ENCODE results near the gene C16orf54.
"Not testable (repeated sequence)": the region's sequence is repeated elsewhere in the genome, so short reads cannot be mapped to it uniquely, and the experiment has no call there.

C16orf54 gene

GRCh38 chr16:29767062-29767461, 21.3 kb upstream of the C16orf54 start:
- DNase-seq (ENCODE audit: low spot score) = no peak

GRCh38 chr16:29766571-29766970, 20.8 kb upstream of the C16orf54 start:
- DNase-seq (ENCODE audit: low spot score) = no peak

GRCh38 chr16:29765167-29766032, 19.6 kb upstream of the C16orf54 start:
- DNase-seq (ENCODE audit: low spot score) = no peak

- no peak for DNase-seq (ENCODE audit: low spot score)
These were observed 17.5 kb upstream of the C16orf54 start for GRCh38 chr16:29763326-29763725.

GRCh38 chr16:29761882-29762281, 16.1 kb upstream of the C16orf54 start:
- DNase-seq (ENCODE audit: low spot score) = no peak

- DNase-seq (ENCODE audit: low spot score) = not testable (repeated sequence)
These were observed 15.5 kb upstream of the C16orf54 start for GRCh38 chr16:29761280-29761651.

- DNase-seq (ENCODE audit: low spot score) = no peak
These were observed 14.9 kb upstream of the C16orf54 start for GRCh38 chr16:29760567-29761279.

GRCh38 chr16:29757950-29758466, 12.2 kb upstream of the C16orf54 start:
- no peak for DNase-seq (ENCODE audit: low spot score)

- DNase-seq (ENCODE audit: low spot score) = not testable (repeated sequence)
These were observed 11.3 kb upstream of the C16orf54 start for GRCh38 chr16:29757086-29757485.

GRCh38 chr16:29756654-29757053, 10.9 kb upstream of the C16orf54 start:
- no peak for DNase-seq (ENCODE audit: low spot score)

- no peak for DNase-seq (ENCODE audit: low spot score)
These were observed 7.7 kb upstream of the C16orf54 start for GRCh38 chr16:29753516-29753915.

- DNase-seq (ENCODE audit: low spot score) = not testable (repeated sequence)
These were observed 3.0 kb upstream of the C16orf54 start for GRCh38 chr16:29748760-29749149.

- no peak for DNase-seq (ENCODE audit: low spot score)
These were observed 2.4 kb upstream of the C16orf54 start for GRCh38 chr16:29747947-29748759.

- not testable (repeated sequence) for DNase-seq (ENCODE audit: low spot score)
These were observed 728 bp upstream of the C16orf54 start for GRCh38 chr16:29746518-29746917.

GRCh38 chr16:29745121-29745852, 503 bp downstream of the C16orf54 start:
- DNase-seq (ENCODE audit: low spot score) = no peak

- no peak for DNase-seq (ENCODE audit: low spot score)
These were observed 1.2 kb downstream of the C16orf54 start for GRCh38 chr16:29744541-29745101.

GRCh38 chr16:29743827-29744531, 1.8 kb downstream of the C16orf54 start:
- DNase-seq (ENCODE audit: low spot score) = no peak

- DNase-seq (ENCODE audit: low spot score) = no peak
These were observed 2.3 kb downstream of the C16orf54 start for GRCh38 chr16:29743475-29743826.

- DNase-seq (ENCODE audit: low spot score) = no peak
These were observed 3.0 kb downstream of the C16orf54 start for GRCh38 chr16:29742683-29743275.

GRCh38 chr16:29740630-29741015, 5.2 kb downstream of the C16orf54 start:
- not testable (repeated sequence) for DNase-seq (ENCODE audit: low spot score)
